OCI-LY1 (cell line): Measurements from ENCODE around the gene ATP6AP1.

ENCODE experiments used
- EZH2 ChIP-seq: fragments of 200-600 bp; sonication (generic), shearing (Covaris generic); IDR thresholded peaks from 2 replicates; pipeline ENCODE4 v1.8.0; 2017; ENCODE audit warnings: borderline replicate concordance, mixed run types, mild to moderate bottlenecking, antibody characterized with exemption, low read length, moderate library complexity, mixed read lengths
- TF ChIP-seq, protein P1 (sequence below): fragments of 200-600 bp; sonication (generic), shearing (Covaris generic); IDR thresholded peaks from 2 replicates; pipeline ENCODE4 v1.5.1; 2017; ENCODE audit warnings: mild to moderate bottlenecking, antibody characterized with exemption, low read length, moderate library complexity, mixed read lengths

DNA sequence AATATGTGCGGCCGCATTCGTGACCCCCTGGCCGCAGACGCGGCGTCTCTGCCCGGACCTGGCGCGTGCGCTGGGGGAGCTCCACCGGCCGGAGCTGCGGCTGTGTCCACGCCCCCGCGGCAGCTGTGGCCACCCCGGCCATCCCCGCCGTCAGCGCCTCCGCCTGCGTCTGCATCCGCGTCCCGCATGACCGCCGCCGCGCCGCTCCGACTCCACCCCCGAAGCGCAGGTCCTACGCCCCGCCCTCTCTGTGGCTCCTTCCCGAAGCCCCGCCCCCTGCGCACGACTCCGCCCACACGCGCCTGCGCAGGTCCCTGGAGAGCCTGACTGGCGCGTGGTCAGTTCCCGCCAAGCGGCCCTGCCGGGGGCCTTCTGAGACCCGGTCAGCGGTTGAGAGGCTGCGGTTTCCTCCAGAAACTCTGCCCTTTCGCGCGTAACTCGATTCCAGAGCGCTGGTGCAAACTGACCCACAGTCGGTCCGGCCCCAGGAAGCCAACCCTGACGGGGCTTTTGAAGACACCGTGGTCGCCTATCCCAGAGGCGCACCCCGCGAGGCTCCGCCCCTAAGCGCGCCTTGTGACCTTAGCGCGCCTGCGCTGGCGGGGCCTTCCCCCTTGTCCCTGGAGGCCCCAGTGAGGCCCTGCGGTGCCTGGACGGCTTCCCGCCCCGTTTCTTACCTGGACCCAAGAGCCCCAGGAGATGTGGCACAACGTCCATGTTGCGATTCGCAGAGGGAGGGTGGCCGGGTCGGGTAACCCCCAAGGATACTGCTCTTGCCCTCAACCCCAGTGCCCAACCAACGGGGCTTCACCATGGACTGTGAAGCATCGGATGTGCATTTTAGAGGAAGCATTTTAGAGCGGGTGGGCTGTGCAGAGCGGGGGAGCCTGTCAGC is 50.5 kb downstream of the ATP6AP1 start, which contains the start of gene LAGE3:
- TF ChIP-seq, protein P1, sequence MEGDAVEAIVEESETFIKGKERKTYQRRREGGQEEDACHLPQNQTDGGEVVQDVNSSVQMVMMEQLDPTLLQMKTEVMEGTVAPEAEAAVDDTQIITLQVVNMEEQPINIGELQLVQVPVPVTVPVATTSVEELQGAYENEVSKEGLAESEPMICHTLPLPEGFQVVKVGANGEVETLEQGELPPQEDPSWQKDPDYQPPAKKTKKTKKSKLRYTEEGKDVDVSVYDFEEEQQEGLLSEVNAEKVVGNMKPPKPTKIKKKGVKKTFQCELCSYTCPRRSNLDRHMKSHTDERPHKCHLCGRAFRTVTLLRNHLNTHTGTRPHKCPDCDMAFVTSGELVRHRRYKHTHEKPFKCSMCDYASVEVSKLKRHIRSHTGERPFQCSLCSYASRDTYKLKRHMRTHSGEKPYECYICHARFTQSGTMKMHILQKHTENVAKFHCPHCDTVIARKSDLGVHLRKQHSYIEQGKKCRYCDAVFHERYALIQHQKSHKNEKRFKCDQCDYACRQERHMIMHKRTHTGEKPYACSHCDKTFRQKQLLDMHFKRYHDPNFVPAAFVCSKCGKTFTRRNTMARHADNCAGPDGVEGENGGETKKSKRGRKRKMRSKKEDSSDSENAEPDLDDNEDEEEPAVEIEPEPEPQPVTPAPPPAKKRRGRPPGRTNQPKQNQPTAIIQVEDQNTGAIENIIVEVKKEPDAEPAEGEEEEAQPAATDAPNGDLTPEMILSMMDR, result no peak
- no peak for TF ChIP-seq EZH2
